GM18517 (cell line): ENCODE measurements around the gene PRDM16.

ENCODE experiments used
- ATAC-seq: cut with Tn5 transposase; IDR thresholded peaks from one replicate; pipeline ENCODE4 v1.9.1; 2021; ENCODE audit warnings: mild to moderate bottlenecking, moderate library complexity; ENCODE audit not compliant: unreplicated experiment

The PRDM16 gene

DNA sequence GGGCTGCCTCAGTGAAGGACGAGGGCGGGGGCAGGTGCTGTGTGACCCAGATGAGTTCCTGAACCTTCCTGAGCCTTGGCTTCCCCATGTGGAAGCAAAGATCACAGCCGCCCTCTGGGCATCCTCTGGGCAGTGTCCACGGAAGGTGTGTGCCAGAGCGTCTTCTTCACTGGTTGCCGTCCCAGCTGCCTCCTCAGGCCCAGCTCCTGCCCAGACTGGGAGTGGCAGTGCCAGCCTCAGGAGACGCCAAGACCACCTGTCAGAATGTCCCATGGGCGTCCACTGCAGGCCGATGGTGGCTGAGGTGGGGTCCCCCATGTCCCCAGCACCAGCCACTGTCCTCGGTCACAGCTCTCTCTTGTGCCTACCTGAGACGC is 395.6 kb downstream of the PRDM16 start:
- ATAC-seq = no peak

DNA sequence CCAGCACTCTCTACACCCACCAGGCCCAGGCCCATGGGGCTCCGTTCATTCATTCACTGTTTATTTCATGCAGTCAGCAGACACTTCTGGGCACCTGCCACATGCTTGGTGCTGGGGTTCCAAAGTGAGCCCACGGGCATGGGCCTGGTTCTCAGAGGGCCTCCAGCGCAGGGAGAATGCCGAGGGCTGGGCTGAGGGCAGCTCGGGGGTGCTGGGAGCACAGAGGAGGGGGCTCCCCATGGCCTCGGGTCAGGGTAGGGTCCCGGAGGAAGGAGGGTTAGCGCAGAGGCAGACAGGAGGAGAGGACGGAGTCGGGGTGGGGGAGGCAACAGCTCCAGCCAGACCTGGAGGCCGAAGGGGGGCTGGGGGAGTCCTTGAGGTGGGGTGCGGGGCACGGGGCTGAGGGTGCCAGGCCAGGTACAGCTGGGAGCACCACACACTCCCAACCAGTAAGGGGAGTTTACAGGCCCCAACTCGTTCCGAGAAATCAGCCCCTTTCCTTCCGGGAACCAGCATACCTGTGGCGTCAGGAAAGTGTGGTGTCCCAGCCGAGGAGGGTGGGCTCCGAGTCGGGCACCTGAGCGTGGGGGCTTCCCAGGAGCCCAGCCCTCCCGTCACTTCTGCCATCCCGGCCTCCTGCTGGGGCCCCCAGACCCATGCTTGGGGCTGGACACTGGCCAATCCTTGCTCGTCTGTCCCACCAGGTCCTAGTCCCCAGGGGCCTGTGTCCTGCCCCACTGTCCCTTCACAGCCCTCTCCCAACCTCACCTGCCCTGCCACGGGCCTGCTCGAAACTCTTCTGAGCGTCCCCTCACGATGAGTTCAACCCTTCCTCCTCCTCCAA is 396.3 kb downstream of the PRDM16 start:
- ATAC-seq = no peak

- no peak for ATAC-seq
Measured at GRCh38 chr1:3465935-3466321, 396.9 kb downstream of the PRDM16 start.

DNA sequence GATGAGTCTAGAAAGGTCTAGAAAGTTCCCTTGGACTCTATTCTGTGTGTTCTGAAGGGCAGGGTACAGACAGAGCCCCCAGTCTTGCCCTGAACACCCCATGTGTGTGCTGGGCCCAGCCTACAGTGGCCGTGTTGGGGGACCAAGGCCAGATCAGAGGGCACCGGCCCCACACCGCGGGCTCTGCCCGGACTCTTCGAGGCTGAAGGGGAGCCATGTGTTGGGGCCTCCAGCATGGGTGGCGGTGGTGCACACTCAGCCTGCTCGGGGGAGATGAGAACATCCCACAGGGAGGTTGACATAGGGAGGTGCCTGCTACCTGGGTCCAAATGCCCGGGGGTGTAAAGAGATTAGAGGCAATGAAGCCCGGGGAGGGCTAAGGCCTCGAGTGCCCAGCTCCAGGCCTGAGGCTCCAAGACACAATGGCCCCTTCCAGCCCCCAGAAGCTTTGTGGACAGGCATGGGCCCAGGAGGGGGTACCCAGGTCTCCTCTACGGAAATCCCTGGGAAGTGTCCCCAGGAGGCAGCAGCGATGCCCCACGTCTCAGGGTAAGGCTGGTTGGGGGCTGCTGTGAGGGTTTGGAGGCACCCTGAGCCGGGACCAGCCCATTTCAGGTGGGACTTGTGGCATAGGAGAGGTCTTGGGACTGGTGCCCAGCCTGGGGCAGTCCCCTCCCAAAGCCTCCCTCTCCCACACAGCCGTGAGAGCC is 397.5 kb downstream of the PRDM16 start:
- no peak for ATAC-seq

DNA sequence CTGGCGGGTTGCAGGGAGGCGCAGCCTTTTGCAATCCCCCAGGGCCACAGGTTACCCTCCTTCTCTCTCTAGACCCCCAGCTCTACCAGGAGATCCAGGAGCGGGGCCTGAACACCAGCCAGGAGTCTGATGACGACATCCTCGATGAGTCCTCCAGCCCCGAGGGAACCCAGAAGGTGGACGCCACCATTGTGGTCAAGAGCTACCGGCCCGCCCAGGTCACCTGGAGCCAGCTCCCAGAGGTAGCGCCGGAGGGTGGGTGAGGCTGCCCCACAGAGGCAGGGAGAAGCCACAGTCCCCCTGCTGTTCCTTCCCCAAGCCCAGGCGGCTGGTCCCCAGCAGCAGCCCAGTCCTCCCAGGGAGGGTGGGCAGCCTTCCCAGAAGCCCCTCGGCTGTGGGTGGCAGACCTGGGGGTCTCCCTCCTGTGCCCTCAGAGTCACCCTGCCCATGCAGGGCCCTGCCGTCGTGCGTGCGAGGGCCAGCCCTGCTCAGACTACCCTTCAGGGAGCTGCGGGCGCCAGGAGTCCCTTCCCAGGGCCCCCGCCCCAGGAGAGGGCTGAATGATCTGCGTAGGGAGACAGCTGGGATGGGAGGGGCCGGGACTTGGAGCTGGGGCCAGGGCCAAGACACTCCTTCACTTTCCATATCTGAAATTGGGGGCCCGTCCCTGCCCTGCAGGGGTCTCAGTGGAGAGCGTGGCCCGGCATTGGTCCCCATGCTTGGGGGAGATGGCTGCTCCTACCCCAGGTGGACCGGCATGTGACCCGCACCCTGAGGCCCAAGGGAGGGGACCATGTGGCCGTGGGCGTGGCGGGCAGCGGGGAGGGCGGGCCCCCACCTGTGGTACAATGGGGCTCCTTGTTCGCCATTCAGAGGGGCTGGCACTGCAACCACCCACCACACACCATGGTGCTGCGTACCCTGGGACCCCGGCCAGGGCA is 398.4 kb downstream of the PRDM16 start:
- no peak for ATAC-seq

DNA sequence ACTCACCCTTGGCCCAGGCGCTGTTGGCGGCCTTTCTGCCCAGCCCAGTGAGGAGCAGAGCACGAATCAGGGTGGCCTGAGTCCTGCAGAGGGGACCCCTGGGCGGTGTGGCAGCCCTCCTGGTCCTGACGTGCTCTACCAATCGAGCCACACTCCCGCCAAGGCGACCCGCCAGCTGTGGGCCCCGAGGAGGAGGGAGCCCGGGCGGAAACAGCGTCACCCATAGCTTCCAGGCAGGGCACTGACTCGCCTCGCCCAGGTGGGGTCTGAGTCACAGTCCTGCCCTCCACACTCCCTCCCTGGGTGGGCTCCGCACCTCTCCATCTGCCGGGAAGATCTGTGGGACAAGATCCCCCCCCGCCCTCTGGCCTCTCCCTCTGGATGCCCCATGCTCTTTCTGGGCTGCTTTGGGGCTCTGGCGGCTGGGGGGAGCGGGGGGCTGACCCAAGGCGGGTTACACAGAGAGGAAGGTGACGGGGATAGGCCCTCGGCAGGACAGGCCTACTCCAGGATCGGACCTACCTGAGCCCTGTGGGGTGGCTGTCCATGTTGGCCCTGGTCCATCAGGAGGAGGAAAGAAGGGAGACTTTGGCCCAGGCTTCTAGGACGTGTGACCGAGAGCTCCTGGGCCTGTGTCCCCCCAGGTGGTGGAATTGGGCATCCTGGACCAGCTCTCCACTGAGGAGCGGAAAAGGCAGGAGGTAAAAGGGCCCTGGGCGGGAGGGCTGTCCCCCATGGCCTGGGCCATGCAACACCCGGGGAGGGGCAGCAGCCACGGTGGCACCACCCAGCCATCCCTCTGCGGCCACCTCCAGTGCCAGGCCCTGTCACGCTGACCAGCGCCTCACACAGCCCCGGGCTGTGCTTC is 399.5 kb downstream of the PRDM16 start:
- no peak for ATAC-seq

GRCh38 chr1:3469104-3469848 is 400.3 kb downstream of the PRDM16 start:
- ATAC-seq = no peak

- no peak for ATAC-seq
Measured at GRCh38 chr1:3469849-3470649, 401.0 kb downstream of the PRDM16 start.

GRCh38 chr1:3470650-3471355 is 401.8 kb downstream of the PRDM16 start:
- ATAC-seq = no peak

DNA sequence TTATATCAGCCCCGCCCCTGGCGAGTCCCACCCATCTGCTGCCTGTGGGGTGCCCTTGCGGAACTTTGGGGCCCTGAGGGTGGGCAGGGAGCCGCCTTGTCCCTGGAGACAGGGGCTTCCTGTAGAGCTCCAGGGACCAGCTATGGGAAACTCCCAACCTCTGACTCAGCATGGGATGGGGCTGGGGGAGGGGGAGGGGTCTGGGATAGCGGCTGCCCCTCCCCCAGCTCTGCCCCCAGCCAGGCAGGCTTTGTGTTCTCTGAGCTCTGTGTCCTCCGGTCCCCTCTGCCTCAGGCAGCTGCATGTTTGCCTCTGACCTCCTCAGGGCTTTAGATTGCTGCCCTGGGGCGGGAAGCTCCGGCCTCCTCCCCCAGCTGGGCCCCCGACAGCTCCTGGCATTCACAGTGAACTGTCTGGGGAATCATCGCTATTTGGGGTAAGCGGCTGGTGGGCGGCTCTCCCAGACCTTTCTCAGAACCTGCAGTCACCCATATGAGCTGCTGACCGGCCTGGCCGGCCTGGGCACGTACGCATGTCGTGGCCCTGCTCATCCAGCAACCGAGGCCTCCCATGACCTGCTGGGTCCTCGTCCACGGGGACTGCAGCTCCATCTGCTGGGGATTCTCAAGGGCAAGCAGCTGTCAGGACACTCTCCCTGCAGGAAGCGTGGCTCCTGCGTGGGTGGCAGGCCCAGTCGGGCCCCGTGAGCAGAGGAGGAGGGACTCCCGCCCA is 402.5 kb downstream of the PRDM16 start:
- ATAC-seq = no peak

DNA sequence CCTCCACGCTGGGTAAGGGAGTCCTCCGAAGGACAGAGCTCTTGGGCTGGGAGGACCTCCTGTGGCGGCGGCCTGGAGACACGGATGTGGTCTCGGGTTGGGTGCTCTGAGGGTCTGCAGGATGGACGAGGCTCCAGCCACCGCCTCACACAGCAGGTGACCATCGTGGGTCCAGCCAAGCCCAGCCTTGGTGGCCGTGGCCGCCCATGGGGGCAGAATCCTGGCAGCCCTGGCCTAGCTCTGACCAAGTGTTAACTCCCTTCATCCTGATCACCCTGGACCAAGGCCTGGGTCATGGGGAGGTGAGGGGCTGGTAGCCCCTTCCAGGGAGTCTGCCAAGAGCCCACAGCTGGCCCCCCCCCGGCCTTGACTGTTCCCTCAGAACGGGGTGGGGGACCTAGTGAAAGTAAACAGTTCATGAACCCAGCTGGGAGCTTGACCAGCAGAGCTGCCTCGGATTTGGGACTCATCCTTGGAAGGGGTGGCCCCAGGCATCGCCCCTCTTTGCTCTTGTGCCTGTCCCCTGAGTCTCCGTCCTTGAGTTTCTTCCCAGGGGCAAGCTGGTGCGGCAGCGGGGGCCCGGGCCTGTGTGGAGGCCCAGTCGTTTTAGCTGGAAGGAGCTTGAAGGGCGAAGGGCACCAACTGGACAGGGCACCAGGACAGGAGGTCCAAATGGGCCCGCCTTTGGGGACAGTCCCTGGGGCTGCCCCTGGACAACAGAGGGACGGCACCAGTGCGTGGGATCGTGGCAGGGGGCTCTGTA is 403.3 kb downstream of the PRDM16 start:
- ATAC-seq = no peak

- ATAC-seq = no peak
Measured at GRCh38 chr1:3472906-3473305, 403.9 kb downstream of the PRDM16 start.

DNA sequence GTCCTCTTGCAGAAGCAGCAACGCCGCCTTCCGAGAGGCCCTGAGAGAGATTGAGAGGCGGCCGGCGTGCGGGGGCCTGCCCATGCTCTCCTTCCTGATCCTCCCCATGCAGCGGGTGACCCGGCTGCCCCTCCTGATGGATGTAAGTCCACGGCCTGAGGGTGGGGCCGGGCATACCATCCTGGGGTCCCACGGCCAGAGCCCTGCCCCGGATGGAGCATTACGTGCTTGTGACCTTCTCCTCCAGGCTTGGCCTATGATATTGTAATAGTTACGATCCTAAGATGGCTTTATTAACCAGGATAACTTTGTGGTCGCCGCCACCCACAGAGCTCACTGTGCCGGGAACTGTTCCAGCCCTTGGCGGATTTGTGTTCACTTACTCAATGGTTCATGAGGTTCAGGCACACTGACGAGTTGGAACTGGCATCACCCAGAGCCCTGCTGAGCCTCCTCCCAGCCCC is 404.4 kb downstream of the PRDM16 start:
- no peak for ATAC-seq

- ATAC-seq = no peak
Measured at GRCh38 chr1:3474016-3474415, 405.0 kb downstream of the PRDM16 start.

DNA sequence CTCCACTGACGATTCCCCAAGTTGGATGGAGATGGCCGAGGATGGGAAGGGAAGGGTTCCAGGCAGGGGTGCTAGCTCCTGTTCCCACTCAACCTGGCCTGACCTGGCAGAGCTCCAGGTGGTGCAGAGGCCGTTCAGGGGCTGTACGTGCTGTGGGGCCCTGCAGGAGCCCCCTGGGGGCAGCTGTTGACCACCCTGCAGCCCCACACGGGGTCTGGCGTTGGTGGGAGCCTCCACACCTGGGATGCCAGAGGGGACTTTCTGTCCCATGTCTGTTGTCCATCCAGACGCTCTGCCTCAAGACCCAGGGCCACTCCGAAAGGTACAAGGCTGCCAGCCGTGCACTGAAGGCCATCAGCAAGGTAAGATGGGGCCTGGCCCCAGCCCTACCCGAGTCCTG is 405.4 kb downstream of the PRDM16 start:
- ATAC-seq = no peak

DNA sequence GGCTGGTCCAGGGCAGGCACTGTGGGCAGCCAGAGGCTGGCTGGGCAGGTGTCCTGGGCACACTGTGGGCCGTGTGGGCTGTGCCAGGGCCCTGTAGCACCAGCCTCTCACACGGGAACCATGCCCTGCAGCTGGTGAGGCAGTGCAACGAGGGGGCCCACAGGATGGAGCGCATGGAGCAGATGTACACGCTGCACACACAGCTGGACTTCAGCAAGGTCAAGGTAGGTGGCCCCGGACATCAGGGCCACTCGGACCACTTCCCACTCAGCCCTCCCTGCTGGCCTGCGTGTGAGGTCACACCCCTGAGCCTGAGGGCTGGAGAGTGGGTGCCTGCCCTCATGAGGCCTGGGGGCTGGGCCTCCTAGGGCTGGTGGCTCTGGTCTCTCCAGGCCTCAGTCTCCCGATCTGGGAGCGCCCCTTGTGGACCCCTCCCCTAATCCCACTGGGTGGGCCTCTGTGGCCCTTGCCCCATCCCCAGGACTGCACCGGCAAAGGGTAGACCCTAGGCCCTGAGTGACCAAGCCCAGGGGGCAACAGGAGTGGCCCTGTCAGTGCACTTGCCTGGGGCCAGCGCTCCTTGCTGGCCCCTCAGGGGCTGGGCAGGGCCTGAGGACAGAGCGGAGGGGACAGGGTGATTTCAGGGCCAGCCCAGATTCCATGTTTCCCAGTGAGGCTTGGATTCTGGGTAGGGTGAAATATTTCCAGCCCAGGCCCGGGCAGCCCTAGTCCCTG is 407.0 kb downstream of the PRDM16 start:
- ATAC-seq = no peak
